HG02571 (cell line): Measurements from ENCODE around the gene DRD4.
"Not testable (repeated sequence)": the region's sequence is repeated elsewhere in the genome, so short reads cannot be mapped to it uniquely, and the experiment has no call there.

Source experiments
- ATAC-seq: cut with Tn5 transposase; IDR thresholded peaks from one replicate; pipeline ENCODE4 v1.9.1; 2021; ENCODE audit warnings: mild to moderate bottlenecking, moderate library complexity; ENCODE audit not compliant: unreplicated experiment

DRD4 gene

GRCh38 chr11:665704-666281, 28.7 kb downstream of the DRD4 start:
- ATAC-seq: no peak

- no peak for ATAC-seq
These were observed 36.8 kb downstream of the DRD4 start for GRCh38 chr11:673866-674265.

GRCh38 chr11:674406-674805, 37.3 kb downstream of the DRD4 start:
- no peak for ATAC-seq

- ATAC-seq: no peak
These were observed 41.2 kb downstream of the DRD4 start for GRCh38 chr11:678297-678696.

- no peak for ATAC-seq
These were observed 42.5 kb downstream of the DRD4 start for GRCh38 chr11:679271-680207.

- no peak for ATAC-seq
These were observed 43.4 kb downstream of the DRD4 start for GRCh38 chr11:680476-680875.

GRCh38 chr11:680970-681369, 43.9 kb downstream of the DRD4 start:
- no peak for ATAC-seq

- no peak for ATAC-seq
These were observed 49.6 kb downstream of the DRD4 start for GRCh38 chr11:686451-687243.

GRCh38 chr11:687751-688150, 50.7 kb downstream of the DRD4 start:
- ATAC-seq: no peak

- ATAC-seq: no peak
These were observed 51.6 kb downstream of the DRD4 start for GRCh38 chr11:688681-689080.

GRCh38 chr11:689625-690024, 52.6 kb downstream of the DRD4 start:
- ATAC-seq: no peak

GRCh38 chr11:690244-690643, 53.2 kb downstream of the DRD4 start:
- not testable (repeated sequence) for ATAC-seq
